PFSK-1 (cell line): ENCODE results near the gene SRRM2.

Source experiments
- FOXP2 ChIP-seq: optimal IDR thresholded peaks from 2 replicates; pipeline ENCODE3; 2011; ENCODE audit warnings: borderline replicate concordance, control low read depth, inconsistent platforms; ENCODE audit not compliant: insufficient read depth; ENCODE audit errors: extremely low read length, extremely low read depth
- POLR2AphosphoS5 ChIP-seq: IDR thresholded peaks from 2 replicates; pipeline ENCODE4 v1.6.1; 2012; ENCODE audit warnings: low read depth, mild to moderate bottlenecking, control low read depth, low read length, moderate library complexity
- REST ChIP-seq, 2 experiments: IDR thresholded peaks; 2 replicates each; pipeline versions ENCODE4 v1.6.1 to v1.8.0; 2011 to 2012; ENCODE audit warnings: low read depth in 2 of 2, low read length in 2 of 2, control low read depth in 1 of 2, inconsistent platforms in 1 of 2, mild to moderate bottlenecking in 1 of 2, moderate library complexity in 1 of 2; ENCODE audit not compliant: insufficient read depth in 1 of 2
- SIN3A ChIP-seq: IDR thresholded peaks from 2 replicates; pipeline ENCODE4 v1.6.1; 2012; ENCODE audit warnings: mild to moderate bottlenecking, low read length, moderate library complexity, borderline replicate concordance; ENCODE audit not compliant: insufficient read depth
- TAF1 ChIP-seq: IDR thresholded peaks from 2 replicates; pipeline ENCODE4 v1.6.1; 2012; ENCODE audit warnings: low read length, control low read depth, borderline replicate concordance; ENCODE audit not compliant: insufficient read depth

Gene SRRM2

GRCh38 chr16:2711370-2712062, 40.9 kb upstream of the SRRM2 start:
- TF ChIP-seq POLR2AphosphoS5 (no peak), FOXP2 (no peak), TAF1 (no peak), SIN3A (no peak), REST (IDR thresholded peaks at IDR 0.05; ENCODE audit: insufficient read depth in 1 of 2, low read depth in 2 of 2, low read length in 2 of 2) (no peak)

GRCh38 chr16:2712063-2712441, 40.4 kb upstream of the SRRM2 start:
- TF ChIP-seq TAF1 (no peak), FOXP2 (no peak), SIN3A (no peak), POLR2AphosphoS5 (no peak), REST (IDR thresholded peaks at IDR 0.05; ENCODE audit: insufficient read depth in 1 of 2, low read depth in 2 of 2, low read length in 2 of 2) (no peak)

GRCh38 chr16:2712546-2712945, 39.9 kb upstream of the SRRM2 start:
- no peak for TF ChIP-seq SIN3A
- no peak for TF ChIP-seq REST (IDR thresholded peaks at IDR 0.05; ENCODE audit: insufficient read depth in 1 of 2, low read depth in 2 of 2, low read length in 2 of 2)
- TF ChIP-seq TAF1 = no peak

- TF ChIP-seq FOXP2 (no peak), POLR2AphosphoS5 (no peak), TAF1 (no peak), SIN3A (no peak)
Observed at GRCh38 chr16:2713523-2713922, 38.9 kb upstream of the SRRM2 start.

- TF ChIP-seq FOXP2 (no peak), SIN3A (no peak), POLR2AphosphoS5 (no peak), REST (IDR thresholded peaks at IDR 0.05; ENCODE audit: insufficient read depth in 1 of 2, low read depth in 2 of 2, low read length in 2 of 2) (no peak), TAF1 (no peak)
Observed at GRCh38 chr16:2713985-2714774, 38.3 kb upstream of the SRRM2 start.
